ENCODE data around the gene IL3RA. TPM values are rescaled to one million over a fixed set of nuclear protein-coding genes. Genes with fewer than 3 reads are reported as not detected.
"Not testable (repeated sequence)": the region's sequence is repeated elsewhere in the genome, so short reads cannot be mapped to it uniquely, and the experiment has no call there.

IL3RA gene
- 10.7 TPM for total RNA-seq

GRCh38 chrX:1336331-1336943, at the start of gene IL3RA:
IL3RA (plus strand) TSS chrX:1336785; CDS start chrX:1341766, 4,981 bp downstream.
- DNase-seq: no peak

GRCh38 chrX:1289535-1289934, 47.0 kb upstream of the IL3RA start:
- DNase-seq: no peak

- DNase-seq: no peak
Observed at GRCh38 chrX:1291110-1291740, 45.4 kb upstream of the IL3RA start.

GRCh38 chrX:1292575-1293290, 43.9 kb upstream of the IL3RA start:
- no peak for DNase-seq

GRCh38 chrX:1294301-1295067, 42.1 kb upstream of the IL3RA start:
- no peak for DNase-seq

GRCh38 chrX:1295550-1295949, 41.0 kb upstream of the IL3RA start:
- no peak for DNase-seq

- not testable (repeated sequence) for DNase-seq
Observed at GRCh38 chrX:1297591-1297990, 39.0 kb upstream of the IL3RA start.

- no peak for DNase-seq
Observed at GRCh38 chrX:1300449-1300848, 36.1 kb upstream of the IL3RA start.

GRCh38 chrX:1305411-1305810, 31.2 kb upstream of the IL3RA start:
- no peak for DNase-seq

GRCh38 chrX:1306909-1307625, 29.5 kb upstream of the IL3RA start:
- no peak for DNase-seq

- no peak for DNase-seq
Observed at GRCh38 chrX:1307626-1308340, 28.8 kb upstream of the IL3RA start.

- no peak for DNase-seq
Observed at GRCh38 chrX:1308476-1308875, 28.1 kb upstream of the IL3RA start.

GRCh38 chrX:1308917-1309316, 27.7 kb upstream of the IL3RA start:
- DNase-seq: not testable (repeated sequence)

GRCh38 chrX:1313788-1314187, 22.8 kb upstream of the IL3RA start:
- DNase-seq: no peak

- no peak for DNase-seq
Observed at GRCh38 chrX:1316527-1316926, 20.1 kb upstream of the IL3RA start.

GRCh38 chrX:1321674-1322073, 14.9 kb upstream of the IL3RA start:
- no peak for DNase-seq

- DNase-seq: no peak
Observed at GRCh38 chrX:1322393-1322792, 14.2 kb upstream of the IL3RA start.

GRCh38 chrX:1323315-1323714, 13.3 kb upstream of the IL3RA start:
- no peak for DNase-seq

- no peak for DNase-seq
Observed at GRCh38 chrX:1325515-1326116, 11.0 kb upstream of the IL3RA start.

GRCh38 chrX:1327651-1328304, 8.8 kb upstream of the IL3RA start:
- no peak for DNase-seq

- DNase-seq: no peak
Observed at GRCh38 chrX:1330605-1331004, 6.0 kb upstream of the IL3RA start.

Measured in tongue (tissue), 2 donors.